ENCODE measurements around the gene ARNT2. TPM values are rescaled to one million over a fixed set of nuclear protein-coding genes. Genes with fewer than 3 reads are reported as not detected.

Gene ARNT2
- total and polyA plus RNA-seq, 3 donors from 2014 or later, result 34.3 to 58.7 (median 50.2) TPM

GRCh38 chr15:80557441-80558234 lies 153.5 kb downstream of the ARNT2 start:
- intact Hi-C loops (cut with DNase I; ENCODE audit: low total_unique reads), result no loop called here
- no peak for DNase-seq
- H3K4me1 ChIP-seq, result no peaks in the 10 kb centered on the region

GRCh38 chr15:80558631-80559319 lies 154.6 kb downstream of the ARNT2 start:
- Histone ChIP-seq H3K4me1 (peaks cover 4% of the 10 kb centered on the region), H3K27me3 (no peaks in the 10 kb centered on the region), H3K36me3 (ENCODE audit: low read depth, missing control alignments) (no peaks in the 10 kb centered on the region), H3K4me3 (no peak overlapping the region), H3K27ac (no peak overlapping the region), H3K9me3 (no peaks in the 10 kb centered on the region)
- DNase-seq, result no peak
- no peak for TF ChIP-seq POLR2A (IDR thresholded peaks at IDR 0.05)
- no peak for TF ChIP-seq CTCF (IDR thresholded peaks at IDR 0.05)
- WGBS, 2 donors, result 95 to 97% methylated on average over 4 to 6 of the region's 6 CpGs
- intact Hi-C loops (cut with DNase I; ENCODE audit: low total_unique reads), result no loop called here

More at GRCh38 chr15:80557441-80558234, 153.5 kb downstream of the ARNT2 start:
- 82 to 87% methylated on average over 5 of the region's 5 CpGs for WGBS, 2 donors
- Histone ChIP-seq H3K9me3 (no peaks in the 10 kb centered on the region), H3K27ac (no peak overlapping the region), H3K27me3 (no peaks in the 10 kb centered on the region), H3K36me3 (ENCODE audit: low read depth, missing control alignments) (no peaks in the 10 kb centered on the region), H3K4me3 (no peak overlapping the region)
- TF ChIP-seq POLR2A (IDR thresholded peaks at IDR 0.05) (no peak), CTCF (IDR thresholded peaks at IDR 0.05) (no peak)

GRCh38 chr15:80559320-80559693 lies 155.1 kb downstream of the ARNT2 start:
- Histone ChIP-seq H3K27me3 (no peaks in the 10 kb centered on the region), H3K4me3 (no peak overlapping the region), H3K27ac (no peak overlapping the region), H3K9me3 (no peaks in the 10 kb centered on the region), H3K4me1 (peaks cover 4% of the 10 kb centered on the region), H3K36me3 (ENCODE audit: low read depth, missing control alignments) (no peaks in the 10 kb centered on the region)
- WGBS, 2 donors, result 90 to 95% methylated on average over 7 to 8 of the region's 8 CpGs
- intact Hi-C loops (cut with DNase I; ENCODE audit: low total_unique reads), result no loop called here
- no peak for TF ChIP-seq CTCF (IDR thresholded peaks at IDR 0.05)
- DNase-seq, result no peak

- intact Hi-C loops (cut with DNase I; ENCODE audit: low total_unique reads), result no loop called here
- no peak for DNase-seq
- no peak for TF ChIP-seq POLR2A (IDR thresholded peaks at IDR 0.05)
- TF ChIP-seq CTCF (IDR thresholded peaks at IDR 0.05), result no peak
- H3K36me3 ChIP-seq (ENCODE audit: low read depth, missing control alignments), result no peaks in the 10 kb centered on the region
- H3K4me3 ChIP-seq, result no peak overlapping the region
- peaks cover 4% of the 10 kb centered on the region for H3K4me1 ChIP-seq
- no peaks in the 10 kb centered on the region for H3K9me3 ChIP-seq
- H3K27ac ChIP-seq, result no peak overlapping the region
- no peaks in the 10 kb centered on the region for H3K27me3 ChIP-seq
- WGBS, 2 donors, result 91 to 96% methylated on average over 6 of the region's 6 CpGs
These were observed 155.6 kb downstream of the ARNT2 start for GRCh38 chr15:80559761-80560160.

All from testis (tissue), 3 donors.